ENCODE results near the gene GRID2.

DNA sequence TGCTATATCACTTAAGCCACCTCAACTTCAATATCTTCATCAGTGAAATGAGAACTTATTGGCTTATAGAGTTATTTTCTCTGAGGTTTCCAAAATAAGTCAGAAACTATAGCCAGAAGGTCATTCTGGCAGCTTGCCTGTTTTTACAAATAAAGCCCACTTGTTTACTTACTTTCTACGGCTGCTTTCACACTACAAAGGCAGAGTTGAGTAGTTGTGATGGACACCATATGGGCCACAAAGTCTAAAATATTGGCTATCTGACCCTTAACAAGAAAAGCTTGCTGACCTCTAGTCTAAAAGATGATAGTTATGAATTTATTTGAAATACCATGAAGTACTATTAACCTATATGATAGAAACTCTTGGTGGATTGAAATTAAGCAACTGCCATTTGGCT lies 1457.5 kb downstream of the GRID2 start:
- no peak for TF ChIP-seq EZH2 (IDR thresholded peaks at IDR 0.05; ENCODE audit: low read length)
- TF ChIP-seq, protein P1, sequence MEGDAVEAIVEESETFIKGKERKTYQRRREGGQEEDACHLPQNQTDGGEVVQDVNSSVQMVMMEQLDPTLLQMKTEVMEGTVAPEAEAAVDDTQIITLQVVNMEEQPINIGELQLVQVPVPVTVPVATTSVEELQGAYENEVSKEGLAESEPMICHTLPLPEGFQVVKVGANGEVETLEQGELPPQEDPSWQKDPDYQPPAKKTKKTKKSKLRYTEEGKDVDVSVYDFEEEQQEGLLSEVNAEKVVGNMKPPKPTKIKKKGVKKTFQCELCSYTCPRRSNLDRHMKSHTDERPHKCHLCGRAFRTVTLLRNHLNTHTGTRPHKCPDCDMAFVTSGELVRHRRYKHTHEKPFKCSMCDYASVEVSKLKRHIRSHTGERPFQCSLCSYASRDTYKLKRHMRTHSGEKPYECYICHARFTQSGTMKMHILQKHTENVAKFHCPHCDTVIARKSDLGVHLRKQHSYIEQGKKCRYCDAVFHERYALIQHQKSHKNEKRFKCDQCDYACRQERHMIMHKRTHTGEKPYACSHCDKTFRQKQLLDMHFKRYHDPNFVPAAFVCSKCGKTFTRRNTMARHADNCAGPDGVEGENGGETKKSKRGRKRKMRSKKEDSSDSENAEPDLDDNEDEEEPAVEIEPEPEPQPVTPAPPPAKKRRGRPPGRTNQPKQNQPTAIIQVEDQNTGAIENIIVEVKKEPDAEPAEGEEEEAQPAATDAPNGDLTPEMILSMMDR (optimal IDR thresholded peaks at IDR 0.05 in 1 of 3, IDR thresholded peaks at IDR 0.05 in 1 of 3, conservative IDR thresholded peaks at IDR 0.05 in 1 of 3; ENCODE audit: extremely low read depth in 1 of 3, insufficient read depth in 2 of 3, low read length in 3 of 3) = no peak
